ENCODE results near the gene TAF3.

GRCh38 chr10:7876541-7877127, 58.3 kb downstream of the TAF3 start:
- TF ChIP-seq CTCF (IDR thresholded peaks at IDR 0.05; ENCODE audit: low read length): no peak
- TF ChIP-seq EZH2 (optimal IDR thresholded peaks at IDR 0.05; ENCODE audit: low read depth, low read length): no peak
